ENCODE measurements around the gene CTNNA2. TPM values are rescaled to one million over a fixed set of nuclear protein-coding genes. Genes with fewer than 3 reads are reported as not detected.

The CTNNA2 gene
- total and polyA plus RNA-seq, 8 donors, result 0.08 to 0.56 (median 0.17) TPM; not detected in 2

GRCh38 chr2:80638783-80639182, 1125.9 kb downstream of the CTNNA2 start:
- Histone ChIP-seq H3K27me3 (no peaks in the 10 kb centered on the region), H3K27ac (no peak overlapping the region), H3K36me3 (no peaks in the 10 kb centered on the region), H3K9me3 (peaks cover 0 to 1% of the 10 kb centered on the region in 2 donors), H3K4me3 (no peak overlapping the region), H3K4me1 (no peaks in the 10 kb centered on the region)
- peak in 1 of 4 donors; percentile 3 for DNase-seq
- intact Hi-C loops (cut with DNase I), result no loop called here
- ATAC-seq, result peak; percentile 65
- TF ChIP-seq CTCF (IDR thresholded peaks at IDR 0.05), result no peak

DNA sequence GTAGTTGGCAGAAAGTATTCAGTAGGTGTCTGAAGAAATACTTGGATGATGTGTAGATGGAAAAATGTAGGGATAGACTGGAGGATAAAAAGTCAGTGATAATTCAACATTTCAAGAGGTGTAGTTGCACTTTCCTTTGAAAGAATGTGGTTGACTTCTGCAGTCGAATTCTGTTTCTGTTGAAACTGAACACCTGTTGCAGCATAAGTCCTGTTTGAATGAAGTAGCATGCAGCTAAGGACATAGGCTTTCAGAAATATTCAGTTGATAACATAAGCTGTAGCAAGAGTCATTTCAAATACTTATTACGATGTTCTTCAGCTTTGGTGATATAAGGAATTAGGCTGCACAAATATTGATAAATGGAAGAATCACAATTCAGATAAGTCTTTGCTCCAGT, 1129.6 kb downstream of the CTNNA2 start:
- no peak overlapping the region for H3K4me3 ChIP-seq
- ATAC-seq (no peak), DNase-seq (no peak)
- H3K27ac ChIP-seq, result no peak overlapping the region
- no peaks in the 10 kb centered on the region for H3K9me3 ChIP-seq
- H3K27me3 ChIP-seq, result no peaks in the 10 kb centered on the region
- TF ChIP-seq CTCF (IDR thresholded peaks at IDR 0.05), result no peak
- H3K4me1 ChIP-seq, result no peaks in the 10 kb centered on the region
- intact Hi-C loops (cut with DNase I), result no loop called here
- H3K36me3 ChIP-seq, result no peaks in the 10 kb centered on the region

DNA sequence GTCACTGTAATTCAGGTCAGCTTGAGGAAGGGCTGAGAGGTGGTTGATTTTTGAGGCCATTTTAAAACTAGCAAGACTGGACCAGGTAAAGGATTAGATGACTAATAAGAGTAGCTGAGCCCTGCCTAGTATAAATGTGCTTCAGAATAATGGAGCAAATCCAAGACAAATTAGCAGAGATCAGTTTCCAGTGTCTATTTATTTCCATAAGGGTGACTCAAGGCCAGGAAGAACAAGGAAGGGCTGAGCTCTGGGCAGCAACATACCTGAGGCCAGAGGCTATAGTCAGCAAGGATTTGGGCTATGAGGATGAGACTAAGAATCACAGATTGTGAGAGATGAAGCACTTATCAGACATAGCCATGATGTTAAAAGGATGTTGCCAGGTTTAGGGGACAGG, 1130.7 kb downstream of the CTNNA2 start:
- Histone ChIP-seq H3K9me3 (no peaks in the 10 kb centered on the region), H3K4me1 (no peaks in the 10 kb centered on the region), H3K36me3 (no peaks in the 10 kb centered on the region), H3K27ac (no peak overlapping the region), H3K27me3 (no peaks in the 10 kb centered on the region), H3K4me3 (no peak overlapping the region)
- no peak for TF ChIP-seq CTCF (IDR thresholded peaks at IDR 0.05)
- no peak for DNase-seq
- intact Hi-C loops (cut with DNase I), result no loop called here
- ATAC-seq, result peak; percentile 50

DNA sequence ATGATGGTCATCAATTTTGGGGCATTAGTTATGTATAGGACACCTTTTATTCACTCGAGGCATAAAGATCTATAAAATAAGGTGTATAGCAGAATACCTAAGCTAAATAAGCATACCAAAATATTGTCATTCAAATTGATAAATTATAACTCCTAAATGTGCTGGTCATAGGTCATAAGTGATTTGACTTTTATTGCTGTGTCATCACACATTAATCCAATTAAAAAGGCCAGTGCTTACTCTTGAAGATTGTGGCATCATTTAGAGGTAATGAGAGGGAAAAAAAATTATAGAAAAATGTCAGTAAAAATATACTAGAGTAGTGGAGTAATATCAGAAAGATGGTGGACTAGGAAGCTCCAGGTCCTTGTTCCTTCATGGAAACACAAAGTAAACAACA, 1138.6 kb downstream of the CTNNA2 start:
- H3K4me3 ChIP-seq, result no peak overlapping the region
- TF ChIP-seq CTCF (IDR thresholded peaks at IDR 0.05), result no peak
- no peak overlapping the region for H3K27ac ChIP-seq
- H3K27me3 ChIP-seq, result no peaks in the 10 kb centered on the region
- no peaks in the 10 kb centered on the region for H3K36me3 ChIP-seq
- intact Hi-C loops (cut with DNase I), result no loop called here
- H3K4me1 ChIP-seq, result no peaks in the 10 kb centered on the region
- H3K9me3 ChIP-seq, result peaks cover 0 to 40% of the 10 kb centered on the region in 2 donors
- no peak for ATAC-seq
- DNase-seq, result no peak

GRCh38 chr2:80655265-80655664, 1142.4 kb downstream of the CTNNA2 start:
- no peak for TF ChIP-seq CTCF (IDR thresholded peaks at IDR 0.05)
- Histone ChIP-seq H3K4me3 (no peak overlapping the region), H3K36me3 (no peaks in the 10 kb centered on the region), H3K27ac (no peak overlapping the region), H3K27me3 (no peaks in the 10 kb centered on the region), H3K4me1 (no peaks in the 10 kb centered on the region), H3K9me3 (peaks cover 0 to 46% of the 10 kb centered on the region in 2 donors)
- ATAC-seq, result no peak
- no peak for DNase-seq
- intact Hi-C loops (cut with DNase I), result no loop called here

All from left lung (tissue), 10 donors.